DMS79 treated with DMSO at 0.1 percent for 48 hours (cell line): Measurements from ENCODE around the gene ZMPSTE24.

Experiments used
- DNase-seq: peaks from one replicate; lab custom pipeline; 2025; lab: John Stamatoyannopoulos, UW

Gene ZMPSTE24

DNA sequence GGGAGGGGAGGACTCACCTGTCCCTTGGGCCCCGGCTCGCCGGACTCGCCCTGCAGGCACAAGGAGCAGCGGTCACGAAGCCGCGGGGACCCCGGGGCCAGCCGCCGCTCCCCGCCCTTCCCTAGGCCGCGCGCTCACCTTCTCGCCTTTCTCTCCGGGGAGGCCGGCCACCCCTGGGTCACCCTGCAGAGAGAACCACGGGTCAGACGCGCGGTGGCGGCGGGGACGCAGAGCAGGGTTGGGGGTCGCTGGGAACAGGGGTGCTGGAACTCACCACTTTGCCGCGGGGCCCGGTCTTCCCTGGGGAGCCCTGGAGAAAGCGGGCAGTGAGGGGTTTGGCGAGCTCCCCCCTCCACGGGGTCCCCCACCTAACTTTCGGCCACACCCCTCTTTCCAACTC lies 45.8 kb downstream of the ZMPSTE24 start:
- DNase-seq: no peak

GRCh38 chr1:40305451-40305850 lies 47.4 kb downstream of the ZMPSTE24 start:
- no peak for DNase-seq

DNA sequence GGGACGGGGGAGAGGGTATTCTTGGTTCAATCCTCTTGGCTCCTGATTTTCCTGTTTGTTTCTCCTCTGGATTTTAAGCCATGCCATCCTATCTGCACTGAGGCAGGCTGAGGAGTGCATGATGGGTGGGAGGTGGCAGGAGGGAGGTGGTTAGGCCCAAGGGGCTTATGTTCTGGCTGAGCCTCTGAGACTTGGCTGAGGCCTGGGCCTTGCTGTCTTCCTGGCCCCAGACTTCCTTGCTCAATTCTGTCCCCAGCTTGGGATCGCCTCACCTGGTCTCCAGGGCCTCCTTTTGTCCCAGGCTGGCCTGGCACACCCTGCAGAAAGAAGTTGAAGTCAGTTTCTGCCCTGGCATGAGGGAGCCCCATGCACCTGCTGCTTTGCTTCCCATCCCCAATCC lies 47.8 kb downstream of the ZMPSTE24 start:
- no peak for DNase-seq

DNA sequence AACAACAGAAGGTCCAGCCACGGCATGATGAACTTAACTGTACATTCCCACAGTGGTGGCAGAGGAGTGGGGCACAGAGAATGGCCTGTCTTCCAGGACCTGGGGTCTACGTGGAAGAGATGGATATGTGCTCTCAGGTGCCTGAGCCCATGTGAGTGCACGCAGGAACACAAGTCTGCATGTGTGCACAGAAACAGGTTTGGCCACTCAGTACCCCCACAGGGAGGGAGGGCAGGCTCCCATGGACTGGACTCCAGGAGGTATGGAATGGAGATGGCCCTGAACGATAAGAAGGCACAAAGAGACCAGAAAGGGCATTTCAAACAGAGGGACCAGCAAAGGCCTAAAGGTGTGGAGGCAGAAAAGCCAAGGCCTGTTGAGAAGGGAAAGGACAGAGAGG lies 48.3 kb downstream of the ZMPSTE24 start:
- no peak for DNase-seq

DNA sequence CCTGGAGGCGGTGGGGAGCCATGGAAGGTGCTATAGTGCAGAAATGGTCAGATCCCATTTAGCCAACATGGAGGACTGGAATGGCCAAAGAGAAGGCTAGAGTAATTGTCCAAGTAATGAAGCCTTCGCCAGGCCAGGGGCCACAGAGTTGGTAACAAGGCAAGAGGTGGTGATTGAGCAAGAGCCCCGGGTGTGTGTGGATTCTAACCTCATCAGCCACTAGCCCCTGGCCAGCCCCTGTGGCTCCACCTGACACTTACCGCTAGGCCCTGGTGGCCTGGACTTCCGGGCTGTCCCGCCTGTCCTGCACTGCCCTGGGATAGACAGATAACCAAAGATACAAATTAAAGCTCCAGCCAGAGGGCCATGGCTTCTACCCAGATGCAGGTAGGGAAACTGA lies 49.1 kb downstream of the ZMPSTE24 start:
- DNase-seq: no peak

- DNase-seq: no peak
Measured at GRCh38 chr1:40308036-40308727, 50.1 kb downstream of the ZMPSTE24 start.

GRCh38 chr1:40309374-40310128 lies 51.5 kb downstream of the ZMPSTE24 start:
- no peak for DNase-seq

GRCh38 chr1:40310129-40310461 lies 52.1 kb downstream of the ZMPSTE24 start:
- no peak for DNase-seq

DNA sequence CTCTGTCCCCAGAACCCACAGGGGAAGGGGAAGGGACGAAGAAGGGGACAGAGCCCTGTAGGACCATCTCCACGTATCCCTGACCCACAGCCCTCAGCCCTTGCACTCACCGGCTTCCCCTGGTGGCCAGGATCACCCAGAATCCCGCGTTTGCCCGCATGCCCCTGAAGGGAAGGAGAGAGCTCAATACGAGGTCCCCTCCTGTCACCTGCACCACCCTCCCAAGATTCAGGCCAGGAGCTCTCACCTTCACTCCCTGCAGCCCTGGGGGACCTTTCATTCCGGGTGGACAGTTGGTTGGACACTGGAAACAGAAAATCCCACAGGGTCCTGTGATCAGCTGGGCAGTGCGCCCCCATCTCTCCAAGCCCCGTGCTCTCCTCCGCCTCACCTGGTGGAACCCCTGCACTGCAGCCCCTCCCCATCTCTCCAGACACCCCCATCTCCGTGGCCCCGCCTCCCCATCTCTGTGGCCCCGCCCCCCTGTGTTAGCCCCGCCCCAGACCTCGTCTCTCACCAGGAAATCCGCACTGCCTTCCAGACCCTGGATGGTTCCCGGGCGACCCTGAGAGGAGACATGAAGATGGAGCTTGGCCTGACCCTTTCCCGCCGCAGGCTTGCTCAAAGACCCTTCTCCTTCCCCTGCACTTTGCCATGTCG lies 53.1 kb downstream of the ZMPSTE24 start:
- DNase-seq: no peak

- no peak for DNase-seq
Measured at GRCh38 chr1:40311692-40312091, 53.7 kb downstream of the ZMPSTE24 start.

GRCh38 chr1:40312238-40313205 lies 54.5 kb downstream of the ZMPSTE24 start:
- peak; percentile 8 for DNase-seq

GRCh38 chr1:40313329-40313957 lies 55.4 kb downstream of the ZMPSTE24 start:
- no peak for DNase-seq

GRCh38 chr1:40313958-40314720 lies 56.1 kb downstream of the ZMPSTE24 start:
- DNase-seq: no peak

DNA sequence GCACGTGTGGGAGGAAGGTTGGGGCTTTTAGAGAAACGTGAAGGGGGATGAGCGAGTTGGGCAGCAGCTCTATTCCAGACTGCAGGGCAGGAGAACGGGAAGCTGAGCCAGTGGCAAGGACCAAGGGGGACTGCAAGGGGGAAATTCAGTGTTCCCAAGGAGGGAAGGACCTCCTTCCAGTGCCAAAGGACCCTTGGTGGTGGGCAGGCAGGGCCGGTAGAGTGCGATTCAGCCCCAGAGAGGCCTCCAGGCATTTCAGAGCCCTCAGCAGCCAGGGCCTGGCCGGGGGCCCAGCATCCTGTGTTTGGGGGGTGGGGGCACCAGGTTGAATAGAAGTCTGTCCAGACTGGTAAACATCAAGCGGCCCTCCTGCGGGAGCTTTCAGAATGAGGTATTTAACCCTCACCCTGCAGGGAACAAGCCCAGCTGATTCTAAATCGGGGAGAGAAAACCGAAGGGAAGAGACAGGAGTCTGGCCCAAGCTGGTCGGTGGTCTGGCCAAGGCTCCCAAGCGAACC lies 56.7 kb downstream of the ZMPSTE24 start:
- no peak for DNase-seq

DNA sequence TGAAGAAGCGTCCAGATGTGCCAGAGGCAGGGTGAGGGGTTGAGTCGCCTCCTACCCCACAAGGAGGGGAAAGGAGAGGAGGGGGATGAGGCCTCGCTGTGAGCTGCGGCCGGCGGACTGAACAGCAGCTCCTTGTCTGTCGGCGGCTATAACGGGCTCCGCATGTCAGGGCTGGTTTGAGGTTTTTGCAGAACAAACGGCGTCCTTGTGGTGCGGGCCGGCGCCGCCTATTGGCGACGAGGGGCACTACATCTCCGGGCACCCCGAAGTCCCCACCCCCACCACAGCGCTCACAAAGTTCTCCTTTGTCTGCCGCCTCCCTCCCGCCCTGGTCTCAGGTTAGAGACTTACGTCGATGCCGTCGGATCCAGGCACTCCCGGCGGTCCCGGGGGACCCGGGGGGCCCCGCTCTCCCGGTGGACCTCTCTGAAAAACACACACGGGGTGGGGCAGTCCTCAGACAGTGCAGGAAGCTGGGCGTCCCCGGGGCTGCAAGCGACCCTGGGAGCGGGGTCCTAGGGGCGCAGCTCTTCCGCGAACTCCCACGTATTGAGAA lies 57.3 kb downstream of the ZMPSTE24 start:
- DNase-seq: peak; percentile 90

DNA sequence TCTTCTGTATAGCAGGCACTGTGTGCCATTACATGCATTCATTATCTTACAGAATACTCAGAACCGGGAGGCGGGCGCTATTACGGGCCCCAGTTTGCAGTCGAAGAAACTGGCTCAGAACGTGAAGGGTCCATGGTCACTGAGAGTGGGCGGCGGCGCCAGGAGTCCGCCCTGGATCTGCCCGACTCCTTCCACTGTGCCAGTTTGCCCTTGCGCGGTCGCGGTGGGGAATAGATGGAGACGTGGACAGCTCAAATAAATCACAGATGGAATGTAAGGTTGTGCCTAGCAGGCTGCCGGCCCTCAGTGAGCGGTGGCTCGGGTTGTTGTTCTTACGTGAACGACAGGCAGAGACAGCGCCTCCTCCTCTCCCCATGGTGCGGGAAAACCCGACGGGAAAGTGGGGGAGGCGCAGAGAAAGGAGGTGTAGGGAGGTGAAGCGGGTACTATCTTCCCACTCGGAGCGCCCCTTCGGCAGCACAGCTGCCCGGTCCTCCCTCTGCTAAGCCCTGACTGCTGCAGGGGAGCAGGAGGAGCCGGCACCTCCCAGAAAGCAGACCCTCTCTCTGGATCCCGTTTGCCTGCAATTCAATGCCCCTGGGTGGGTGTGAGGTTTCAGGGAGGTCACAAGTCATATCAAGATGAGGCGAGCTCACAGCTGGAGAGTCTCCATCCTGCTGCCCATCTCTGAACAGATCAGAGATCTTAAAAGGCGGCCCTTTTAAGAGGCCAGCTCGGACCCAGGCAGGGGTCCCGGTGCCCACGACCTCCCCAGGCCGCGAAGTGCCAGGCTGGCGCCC lies 58.0 kb downstream of the ZMPSTE24 start:
- DNase-seq: peak; percentile 78

DNA sequence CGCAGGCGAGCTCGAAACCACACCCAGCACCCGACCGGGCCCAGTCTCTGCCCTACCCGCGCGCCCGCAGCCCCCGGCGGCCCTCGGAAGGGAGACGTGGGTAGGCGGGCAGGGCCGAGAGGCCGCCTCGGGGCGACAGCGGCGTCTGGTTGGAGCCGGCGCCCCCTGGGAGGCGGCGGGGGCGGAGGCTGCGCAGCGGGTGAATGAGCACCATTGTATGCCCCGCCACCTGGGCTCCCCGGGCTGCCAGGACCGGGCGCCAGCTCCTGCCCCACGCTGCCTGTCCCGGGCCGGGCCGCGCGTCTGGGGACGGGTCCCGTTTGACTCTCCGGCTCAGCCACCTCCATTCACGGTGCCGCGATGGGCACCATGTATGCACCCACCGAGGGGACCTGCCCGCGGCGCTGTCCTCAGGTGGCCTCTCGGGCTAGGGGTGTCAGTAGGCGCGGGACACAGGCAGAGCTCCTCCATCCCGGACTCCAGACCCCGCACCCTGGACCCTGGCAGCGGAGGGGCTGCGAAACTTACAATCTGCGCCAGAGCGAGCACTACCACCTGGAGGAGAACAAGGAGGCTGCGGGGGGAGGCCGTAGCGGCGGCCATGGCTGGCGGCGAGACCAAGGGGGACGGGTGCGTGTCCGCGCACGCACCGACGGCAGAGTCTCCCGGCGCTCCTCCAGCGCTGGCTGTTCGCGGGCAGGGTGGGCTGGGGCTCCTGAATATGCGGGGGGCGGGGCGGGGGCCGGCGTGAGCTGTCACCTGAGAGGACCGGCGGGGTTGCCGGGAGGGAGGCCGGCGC lies 58.8 kb downstream of the ZMPSTE24 start, which contains the start of gene COL9A2:
Gene COL9A2 (minus strand): TSS at position 692 of the 799 bp plus-strand sequence. CDS start 89 bp downstream, at position 603.
- DNase-seq: peak; percentile 51

DNA sequence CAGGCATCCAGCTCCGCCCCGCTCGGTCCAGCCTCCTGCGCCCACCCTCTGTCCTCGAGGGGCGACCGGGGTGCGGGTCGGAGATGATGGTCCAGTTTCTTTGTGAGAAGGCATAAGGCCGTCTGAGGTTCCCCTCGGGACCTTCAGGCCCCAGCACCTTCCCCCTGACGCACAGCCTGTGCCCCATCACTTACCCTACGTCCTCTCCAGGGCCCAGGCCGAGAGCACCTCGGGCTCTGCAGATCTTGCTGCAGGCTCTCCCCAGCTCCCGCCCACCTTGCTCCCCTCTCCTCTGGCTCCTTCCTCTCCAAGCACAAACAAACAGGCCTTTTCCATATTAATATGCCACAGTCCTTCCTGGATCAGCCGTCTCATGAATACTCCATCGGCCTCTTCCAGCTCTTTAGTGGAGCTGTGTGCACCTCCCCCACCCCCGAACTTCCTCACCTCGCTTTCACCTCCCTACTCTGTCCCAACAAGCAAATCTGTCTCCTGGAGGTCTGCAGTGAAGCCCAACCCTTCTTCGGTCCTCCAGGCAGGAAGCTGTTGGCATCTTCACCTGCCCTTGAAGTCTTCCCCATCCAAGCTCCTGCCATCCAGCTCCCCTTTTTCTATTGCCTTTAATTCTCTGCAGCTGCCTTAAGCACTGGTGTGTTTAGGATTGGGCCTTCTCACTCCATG lies 59.5 kb downstream of the ZMPSTE24 start:
- no peak for DNase-seq
